Activated naive CD8-positive, alpha-beta T cell treated with anti-CD3 and anti-CD28 coated beads, Interleukin-2, amount 50 U/mL, for 16 hours (primary cell): ENCODE measurements around the gene BDNF.

Source experiments
- DNase-seq: peaks from one replicate; pipeline ENCODE4 v3.0.0-alpha.2; 2020; ENCODE audit warnings: low read depth, low spot score

BDNF gene

GRCh38 chr11:27626269-27626937 is 73.9 kb downstream of the BDNF start:
- no peak for DNase-seq

DNA sequence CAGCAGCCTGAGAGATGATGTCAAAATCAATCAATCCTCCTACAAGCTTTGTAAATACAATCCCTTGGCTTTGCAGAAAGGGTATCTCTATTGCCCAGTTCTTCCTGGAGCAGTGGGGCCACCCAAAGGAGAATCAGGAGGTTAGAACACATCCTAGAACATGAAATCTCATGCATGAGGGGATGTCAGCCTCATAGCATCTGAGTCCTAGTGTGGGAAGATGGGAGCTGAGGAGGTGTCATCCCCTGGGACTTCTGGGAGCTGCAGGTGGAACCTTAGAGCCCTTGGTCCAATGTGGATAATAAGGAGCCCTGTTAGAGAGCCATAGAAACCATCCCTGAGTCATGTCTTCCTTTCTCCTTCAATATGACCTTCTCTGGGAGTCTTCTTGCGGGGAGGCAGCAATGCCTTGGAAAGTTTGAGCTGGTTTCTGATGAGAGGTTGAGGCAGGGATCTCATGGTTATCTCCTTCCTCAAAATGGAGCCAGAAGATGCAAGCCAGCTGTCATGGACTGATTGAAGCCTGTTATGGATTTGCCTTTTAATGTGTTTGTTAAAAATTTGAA is 74.8 kb downstream of the BDNF start:
- DNase-seq: no peak

DNA sequence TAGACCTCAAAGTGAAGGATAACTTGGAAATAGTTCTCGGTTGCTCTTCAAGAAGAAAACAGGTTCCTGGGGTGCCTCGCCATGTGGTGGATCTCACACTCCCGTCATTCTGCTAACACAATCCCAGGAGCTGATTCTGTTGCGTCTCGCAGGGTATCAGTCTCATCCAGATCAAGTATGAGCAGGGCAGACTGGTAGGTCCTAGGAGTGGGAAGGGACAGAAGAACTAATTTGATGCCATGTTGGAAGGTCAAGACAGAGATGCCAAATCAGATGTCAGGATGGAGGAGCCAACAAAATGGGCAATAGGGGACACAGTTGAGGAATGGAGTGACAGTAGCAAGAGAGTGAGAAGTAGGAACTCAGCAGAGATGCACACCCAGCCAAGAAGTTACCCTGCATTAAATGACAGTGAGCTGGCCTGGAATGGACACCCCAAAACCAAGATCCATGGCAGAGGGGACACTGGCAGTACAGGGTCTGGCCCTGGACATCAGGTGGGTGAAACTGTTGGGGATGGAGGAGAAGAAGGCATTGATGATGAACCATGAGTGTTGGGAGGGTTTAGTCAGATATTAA is 76.2 kb downstream of the BDNF start:
- no peak for DNase-seq

- no peak for DNase-seq
These were observed 77.5 kb downstream of the BDNF start for GRCh38 chr11:27622541-27623300.

DNA sequence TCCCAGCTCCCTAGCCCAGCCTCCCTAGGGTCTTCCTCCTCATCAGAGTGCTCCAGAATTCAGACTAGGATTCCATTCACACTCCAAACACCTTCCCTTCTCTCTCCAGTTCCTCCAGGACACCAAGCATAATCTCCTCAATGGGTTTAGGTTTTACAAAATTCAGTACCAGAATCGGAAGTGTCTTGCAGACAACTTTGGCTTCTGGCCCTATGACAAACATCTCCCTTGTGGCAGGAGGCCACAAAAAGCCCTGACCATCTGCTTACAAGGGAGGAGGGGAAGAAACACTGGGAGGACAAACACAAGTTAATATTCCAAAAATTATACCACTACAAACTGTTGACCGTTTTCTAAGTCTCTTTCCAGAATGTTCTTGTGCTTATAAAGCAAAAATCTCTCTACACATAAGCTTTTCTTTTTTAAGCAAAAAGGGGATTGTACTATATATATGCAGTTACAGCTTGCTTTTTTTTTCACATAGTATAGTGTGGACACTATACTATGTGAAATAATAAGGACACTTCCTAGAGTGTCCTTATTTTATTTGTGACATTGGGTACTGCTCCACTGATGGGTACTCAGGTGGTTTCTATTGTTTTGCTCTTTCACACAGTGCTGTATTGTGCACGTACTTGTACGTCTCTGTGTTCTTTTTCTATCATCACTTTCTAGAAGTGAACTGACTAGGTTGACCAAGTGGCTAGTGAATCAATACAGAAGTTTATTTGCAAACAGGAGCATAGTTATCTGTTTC is 78.7 kb downstream of the BDNF start:
- DNase-seq: no peak

- DNase-seq: no peak
These were observed 80.4 kb downstream of the BDNF start for GRCh38 chr11:27619763-27620335.

DNA sequence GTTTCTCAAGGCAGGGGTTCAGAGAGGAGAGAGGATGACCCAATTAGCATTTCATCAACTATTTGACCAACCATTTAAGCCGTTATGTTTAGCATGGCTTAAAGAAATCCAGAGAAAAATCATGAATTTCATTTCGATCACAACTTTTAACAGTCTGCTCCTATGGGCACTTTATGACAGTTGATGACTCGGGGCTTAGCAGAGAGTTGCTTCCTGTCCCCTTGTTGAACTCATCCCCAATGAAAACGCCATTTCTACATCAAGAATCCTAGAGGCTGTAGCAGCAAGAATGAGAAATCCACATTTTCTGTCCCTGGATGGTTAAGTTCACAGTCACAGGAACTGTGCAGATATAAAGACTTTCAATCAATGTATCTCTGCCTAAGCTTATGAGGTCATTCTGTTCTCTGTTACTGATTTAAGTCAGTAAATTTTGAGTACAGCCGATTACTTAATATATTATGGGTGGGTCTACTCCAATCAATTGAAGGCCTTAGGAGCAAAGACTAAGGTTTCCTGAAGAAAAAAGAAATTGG is 81.1 kb downstream of the BDNF start:
- no peak for DNase-seq

DNA sequence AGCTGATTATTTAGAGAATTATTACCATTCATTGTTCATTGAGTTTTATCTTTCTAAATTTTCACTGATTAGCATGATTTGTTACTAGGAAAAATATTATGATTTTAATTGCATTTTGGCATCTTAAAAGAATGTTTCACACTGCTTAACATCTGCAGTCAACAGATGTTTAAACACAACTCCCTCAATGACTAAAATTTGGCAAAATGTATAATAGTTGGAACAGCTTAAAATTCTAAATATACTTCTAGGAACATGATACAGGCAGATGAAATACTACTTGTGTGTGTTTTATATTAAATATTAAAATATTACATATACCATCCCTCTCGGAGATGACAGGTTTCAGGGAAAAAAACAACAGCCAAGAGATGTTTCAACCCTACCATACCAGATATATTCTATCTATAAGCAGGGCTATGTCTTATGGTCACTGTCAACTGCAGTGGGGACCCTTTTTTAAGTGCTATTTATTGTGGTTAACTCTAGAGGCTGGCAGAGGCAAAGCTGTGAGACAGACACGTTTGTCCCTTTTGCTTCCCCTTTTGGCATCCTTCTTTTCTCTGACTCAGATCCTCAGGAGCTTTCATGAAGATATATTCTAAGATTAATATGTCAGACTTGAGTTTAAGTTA is 81.9 kb downstream of the BDNF start:
- no peak for DNase-seq

GRCh38 chr11:27616711-27617110 is 83.5 kb downstream of the BDNF start:
- DNase-seq: no peak

DNA sequence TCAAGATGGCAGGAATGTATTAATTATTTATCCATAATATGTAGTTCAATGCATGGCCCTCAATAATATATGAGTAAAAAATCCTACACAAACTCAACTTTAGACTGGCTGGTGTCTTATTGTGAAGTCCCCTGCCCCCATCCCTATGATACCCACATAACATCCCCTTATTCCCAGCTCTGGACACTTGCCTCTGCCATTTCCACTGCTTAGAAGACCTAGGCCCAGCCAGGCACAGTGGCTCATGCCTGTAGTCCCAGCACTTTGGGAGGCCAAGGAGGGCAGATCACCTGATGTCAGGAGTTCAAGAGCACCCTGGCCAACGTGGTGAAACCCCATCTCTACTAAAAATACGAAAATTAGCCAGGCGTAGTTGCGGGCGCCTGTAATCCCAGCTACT is 84.4 kb downstream of the BDNF start:
- no peak for DNase-seq

DNA sequence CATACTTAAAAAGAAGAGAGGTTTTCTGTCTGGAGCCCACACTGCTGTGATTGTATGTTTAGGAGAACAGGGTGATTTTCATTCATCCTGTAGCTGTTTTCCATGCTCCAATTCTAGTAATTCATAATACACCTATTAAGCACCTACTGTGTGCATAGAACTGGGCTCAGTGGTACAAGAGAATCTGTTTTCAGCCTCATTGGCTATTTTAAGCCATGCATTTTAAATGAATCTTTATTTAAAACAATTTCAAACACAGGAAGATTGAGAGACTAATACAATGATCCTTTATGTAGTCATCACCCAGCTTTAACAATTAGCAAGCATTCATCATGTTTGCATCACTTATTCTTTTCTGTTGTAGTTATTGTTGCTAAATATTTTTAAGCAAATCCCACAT is 86.2 kb downstream of the BDNF start:
- no peak for DNase-seq

DNA sequence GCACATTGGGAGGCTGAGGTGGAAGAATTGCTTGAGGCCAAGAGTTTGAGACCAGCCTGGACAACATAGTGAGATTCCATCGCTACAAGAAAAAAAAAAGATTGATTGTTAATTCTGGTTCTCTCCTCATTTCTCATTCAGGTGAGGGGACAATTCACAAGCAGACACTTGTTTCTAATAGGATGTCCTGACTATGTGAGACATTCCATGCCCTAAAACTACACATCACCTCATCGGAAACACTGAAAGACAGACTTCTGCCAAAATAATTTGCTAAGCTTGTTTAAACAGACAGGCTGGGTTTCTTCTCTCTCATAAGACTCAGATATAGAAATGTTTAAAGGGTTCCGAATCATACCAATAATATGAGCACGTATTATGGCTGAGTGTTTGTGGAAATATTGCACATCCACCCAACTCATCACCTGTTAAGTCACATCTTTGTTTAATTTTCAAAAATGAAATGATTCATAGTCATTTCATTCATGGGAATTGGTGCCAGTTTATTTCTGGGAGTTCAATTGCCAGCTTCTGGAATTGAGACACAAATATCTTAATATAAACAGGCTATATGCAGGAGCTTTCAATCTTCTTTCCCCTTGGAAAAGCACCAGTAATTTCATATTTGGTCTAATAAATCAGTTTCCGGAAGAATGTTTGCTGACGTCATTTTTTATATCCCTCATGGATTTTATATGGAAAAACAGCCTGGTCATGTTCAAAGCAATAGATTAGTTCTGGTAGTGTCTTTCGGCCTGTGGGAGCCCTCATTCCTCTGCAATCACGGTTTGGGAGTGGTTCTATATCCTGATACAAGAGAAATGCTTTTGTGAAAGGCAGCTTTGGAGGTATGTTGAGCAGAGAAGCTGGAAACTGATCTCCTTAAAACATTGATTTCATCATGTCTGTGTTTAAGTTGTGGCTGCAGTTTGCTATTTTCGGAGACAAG is 87.0 kb downstream of the BDNF start:
- no peak for DNase-seq

DNA sequence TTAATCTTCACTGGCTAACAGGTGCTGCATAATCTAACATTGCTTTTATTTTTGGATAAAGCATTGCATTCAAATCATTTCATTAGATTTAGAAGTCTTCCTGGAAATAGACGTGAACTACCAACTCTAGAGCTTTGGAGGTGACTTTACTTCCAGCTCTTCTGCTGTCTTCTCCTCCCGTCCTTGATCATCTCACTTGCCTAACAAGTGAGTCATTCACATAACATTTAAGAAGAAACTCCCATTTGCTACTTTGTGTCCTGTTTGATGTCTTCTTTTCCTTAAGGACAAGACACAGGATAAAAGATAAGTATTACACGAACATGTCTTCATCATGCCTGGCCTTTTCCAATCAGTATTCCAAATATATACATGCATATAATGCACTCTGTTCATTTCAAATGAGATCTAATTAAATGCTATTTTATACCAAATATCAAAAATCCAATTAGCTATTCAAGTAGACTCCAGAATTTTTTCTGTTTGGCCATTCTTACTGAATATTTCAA is 88.3 kb downstream of the BDNF start:
- DNase-seq: no peak

DNA sequence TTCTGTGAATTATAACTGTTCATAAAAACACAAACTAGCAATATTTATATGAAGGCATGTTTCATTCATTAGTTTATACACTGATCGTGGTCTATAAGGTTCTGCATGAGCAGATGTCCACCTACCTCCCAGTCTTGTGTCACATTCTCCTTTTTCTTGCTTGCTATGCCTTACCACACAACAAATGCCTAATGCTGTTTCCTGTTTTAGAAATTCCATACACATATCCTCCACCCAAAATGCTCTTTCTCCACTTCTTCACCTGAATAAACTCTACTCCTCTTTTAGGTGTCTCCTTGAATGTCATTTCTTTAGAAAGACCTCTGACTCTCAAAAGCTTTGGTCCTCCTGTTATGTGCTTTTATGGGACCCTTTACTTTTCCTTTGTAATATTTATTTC is 88.9 kb downstream of the BDNF start:
- no peak for DNase-seq

DNA sequence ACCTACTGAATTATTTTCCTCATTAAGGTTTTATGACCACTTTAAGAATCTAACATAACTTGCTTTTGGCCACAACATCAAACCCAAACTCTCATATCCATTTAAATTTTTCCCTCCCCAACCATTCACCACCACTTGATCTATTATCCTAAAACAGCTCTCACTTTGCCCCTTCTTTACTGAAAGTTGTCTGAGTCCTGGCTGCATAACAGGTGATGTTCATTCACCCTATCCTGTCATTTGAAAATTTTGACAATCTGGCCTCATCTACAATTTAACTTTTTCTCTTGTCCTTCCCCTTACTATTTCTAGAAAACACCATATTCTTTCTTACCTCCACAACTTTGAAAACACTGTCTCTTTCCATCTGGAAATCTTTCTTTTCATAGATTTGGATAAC is 89.3 kb downstream of the BDNF start:
- DNase-seq: no peak

- DNase-seq: no peak
These were observed 90.0 kb downstream of the BDNF start for GRCh38 chr11:27610280-27610679.

- DNase-seq: no peak
These were observed 91.3 kb downstream of the BDNF start for GRCh38 chr11:27608951-27609350.

- no peak for DNase-seq
These were observed 94.8 kb downstream of the BDNF start for GRCh38 chr11:27605422-27605821.
